DMS153 treated with DMSO at 0.1 percent for 48 hours (cell line): ENCODE data around the gene GAB1.

Experiments
- DNase-seq: peaks from one replicate; lab custom pipeline; 2025; ENCODE audit not compliant: unreplicated experiment; lab: John Stamatoyannopoulos, UW

Gene GAB1

DNA sequence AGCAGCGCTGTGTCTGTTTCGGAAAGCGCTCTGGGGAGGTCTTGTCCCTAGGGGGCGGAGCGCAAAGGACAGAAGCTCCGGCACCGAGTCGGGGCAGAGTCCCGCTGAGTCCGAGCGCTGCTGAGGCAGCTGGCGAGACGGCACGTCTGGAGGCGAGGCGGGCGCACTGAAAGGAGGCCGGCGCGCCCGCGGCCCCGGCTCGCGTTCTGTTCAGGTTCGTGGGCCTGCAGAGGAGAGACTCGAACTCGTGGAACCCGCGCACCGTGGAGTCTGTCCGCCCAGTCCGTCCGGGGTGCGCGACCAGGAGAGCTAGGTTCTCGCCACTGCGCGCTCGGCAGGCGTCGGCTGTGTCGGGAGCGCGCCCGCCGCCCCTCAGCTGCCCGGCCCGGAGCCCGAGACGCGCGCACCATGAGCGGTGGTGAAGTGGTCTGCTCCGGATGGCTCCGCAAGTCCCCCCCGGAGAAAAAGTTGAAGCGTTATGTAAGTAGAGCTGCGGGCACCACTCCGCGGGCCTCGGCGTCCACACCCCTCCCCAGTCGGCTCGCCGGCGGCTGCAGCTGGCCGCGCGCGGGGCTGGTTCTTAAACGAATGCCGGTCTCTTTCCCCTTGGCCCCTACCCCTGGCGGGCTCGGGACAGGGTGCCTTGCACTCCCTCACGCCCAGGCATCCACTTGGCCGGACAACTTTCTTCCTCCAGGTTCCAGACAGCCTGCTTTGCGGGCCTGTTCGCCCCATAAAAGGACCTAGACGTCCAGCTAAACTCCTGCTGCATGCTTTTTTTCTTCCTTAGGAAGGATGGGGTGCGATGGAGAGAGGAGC lies at the start of gene GAB1:
TSS of gene GAB1 (plus strand) at position 96 of the 819 bp plus-strand sequence. CDS start at position 409, 313 bp downstream.
- peak; percentile 37 for DNase-seq

DNA sequence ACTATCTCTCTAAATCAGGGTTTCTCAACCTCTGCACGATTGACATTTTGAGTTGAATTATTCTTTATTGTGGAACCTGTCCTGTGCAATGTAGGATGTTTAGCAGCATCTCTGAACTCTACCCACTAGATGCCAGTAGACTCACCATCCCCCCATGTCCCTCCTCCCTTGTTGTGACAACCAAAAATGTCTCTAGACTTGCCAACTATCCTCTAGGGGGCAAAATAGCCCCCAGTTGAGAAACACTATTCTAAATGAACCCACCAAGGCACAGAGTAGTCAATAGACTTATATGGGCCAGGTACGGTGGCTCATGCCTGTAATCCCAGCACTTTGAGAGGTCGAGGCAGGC lies 49.1 kb upstream of the GAB1 start:
- DNase-seq = no peak

DNA sequence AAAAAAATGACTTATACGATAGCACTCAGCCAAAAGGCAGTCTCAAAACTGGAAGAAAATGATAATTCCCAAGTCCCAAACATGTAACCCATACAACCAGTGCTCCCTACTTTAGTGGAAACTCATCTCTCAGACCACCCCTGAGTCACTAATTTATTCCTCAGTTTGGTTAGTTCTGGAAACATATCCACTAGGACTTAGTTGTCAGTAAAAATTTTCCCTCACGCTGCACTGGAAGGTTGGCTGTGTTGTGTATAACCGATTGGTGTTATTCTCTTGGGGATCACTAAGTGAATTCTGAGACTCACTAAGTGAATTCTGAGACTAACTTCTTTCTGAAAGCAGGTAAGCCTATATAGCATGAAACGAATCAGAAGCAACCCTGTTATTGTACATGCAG lies 48.5 kb upstream of the GAB1 start:
- DNase-seq = no peak

DNA sequence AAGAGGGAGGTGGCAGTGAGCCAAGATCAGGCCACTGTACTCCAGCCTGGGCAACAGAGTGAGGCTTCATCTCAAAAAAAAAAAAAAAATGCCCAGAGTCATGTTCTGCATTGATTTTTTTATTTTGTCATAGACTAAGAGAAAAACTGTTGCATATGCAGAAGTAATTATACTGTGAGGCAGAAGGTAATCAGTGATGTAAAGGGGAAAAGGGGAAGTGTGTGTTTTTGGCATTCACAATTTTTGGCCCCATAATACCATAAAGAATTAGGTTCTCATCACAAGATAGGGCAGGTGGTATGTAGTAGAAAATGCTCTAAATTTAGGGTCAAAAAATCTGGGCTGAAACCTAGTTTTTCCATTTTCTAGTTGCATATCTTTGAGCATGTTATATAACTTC lies 47.3 kb upstream of the GAB1 start:
- no peak for DNase-seq

DNA sequence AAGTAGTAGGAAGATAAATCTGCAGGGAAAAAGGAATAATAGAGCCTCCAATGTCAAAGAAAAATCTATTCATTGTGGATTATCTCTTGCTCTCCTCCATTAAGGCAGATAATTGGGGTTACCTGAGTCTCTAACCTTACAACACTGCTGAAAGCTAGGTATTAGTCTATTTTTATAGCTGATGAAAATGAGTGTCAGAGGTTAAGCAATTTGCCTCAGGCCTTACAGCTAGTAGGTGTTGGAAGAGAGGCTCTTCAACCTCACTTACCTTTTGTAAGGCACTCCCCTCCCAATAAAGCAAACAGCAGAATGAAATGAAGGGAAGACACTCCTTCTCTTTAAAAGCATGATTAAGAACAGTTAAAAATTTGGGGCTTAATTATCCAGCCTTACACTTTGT lies 45.4 kb upstream of the GAB1 start:
- DNase-seq = no peak

DNA sequence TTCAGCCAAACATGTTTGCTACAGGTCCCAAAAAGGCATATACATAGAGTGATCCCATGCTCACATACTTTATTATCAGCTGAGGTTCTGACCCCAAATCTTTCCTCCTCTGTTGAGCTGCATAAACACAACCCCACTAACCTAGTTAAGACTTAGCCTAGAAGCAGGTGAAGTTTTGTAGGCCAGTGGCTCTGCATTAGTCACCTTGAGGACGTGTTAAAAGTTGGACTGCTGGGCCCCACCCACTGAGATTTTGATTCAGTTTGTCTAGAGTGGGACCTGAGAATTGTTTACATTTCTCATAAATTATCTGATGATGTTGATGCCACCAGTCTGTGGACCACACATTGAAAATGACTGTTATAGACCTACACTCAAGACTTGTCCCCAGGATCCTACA lies 43.8 kb upstream of the GAB1 start:
- no peak for DNase-seq

DNA sequence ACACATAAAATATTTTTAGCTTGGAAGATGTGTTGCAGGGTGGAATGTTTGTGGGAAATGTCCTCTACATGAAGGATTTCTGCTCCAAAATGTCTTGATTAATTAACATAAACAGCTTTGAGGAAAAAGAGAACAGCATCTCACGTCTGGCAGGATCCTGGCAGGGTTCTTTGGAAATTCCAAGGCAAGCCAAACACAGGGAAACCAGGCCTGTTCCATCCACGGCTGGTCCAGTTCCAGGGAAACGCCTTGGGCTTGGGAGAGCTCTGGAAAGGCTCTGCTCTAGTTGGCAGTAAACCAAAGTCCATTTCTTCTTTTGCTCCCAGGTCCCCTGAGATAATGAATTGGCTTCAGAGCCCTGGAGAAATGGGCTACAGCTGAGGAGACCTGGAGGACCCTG lies 42.4 kb upstream of the GAB1 start:
- no peak for DNase-seq

DNA sequence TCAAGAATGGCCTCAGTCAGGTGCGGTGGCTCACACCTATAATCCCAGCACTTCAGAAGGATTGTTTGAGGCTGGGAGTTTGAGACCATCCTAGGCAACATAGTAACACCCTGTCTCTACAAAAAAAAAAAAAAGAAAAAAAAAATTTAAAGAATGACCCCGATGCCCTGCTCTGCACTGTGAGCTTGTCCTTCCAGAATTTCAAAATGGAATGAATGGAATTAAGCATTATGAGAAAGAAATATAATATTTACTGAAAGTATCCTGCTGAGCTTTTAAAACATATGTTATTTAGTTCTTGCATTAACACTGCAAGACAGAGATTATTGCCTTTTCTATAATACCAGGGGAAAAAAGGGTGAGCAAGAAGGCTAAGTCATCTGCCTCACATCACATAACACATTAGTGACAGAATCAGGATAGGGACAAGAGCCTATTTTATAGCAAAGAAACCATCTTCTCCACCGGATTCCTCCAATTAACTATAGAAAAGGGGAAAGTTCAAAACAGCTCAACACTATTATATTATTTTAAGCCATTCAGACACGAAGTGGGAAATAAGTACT lies 41.9 kb upstream of the GAB1 start:
- DNase-seq = no peak

DNA sequence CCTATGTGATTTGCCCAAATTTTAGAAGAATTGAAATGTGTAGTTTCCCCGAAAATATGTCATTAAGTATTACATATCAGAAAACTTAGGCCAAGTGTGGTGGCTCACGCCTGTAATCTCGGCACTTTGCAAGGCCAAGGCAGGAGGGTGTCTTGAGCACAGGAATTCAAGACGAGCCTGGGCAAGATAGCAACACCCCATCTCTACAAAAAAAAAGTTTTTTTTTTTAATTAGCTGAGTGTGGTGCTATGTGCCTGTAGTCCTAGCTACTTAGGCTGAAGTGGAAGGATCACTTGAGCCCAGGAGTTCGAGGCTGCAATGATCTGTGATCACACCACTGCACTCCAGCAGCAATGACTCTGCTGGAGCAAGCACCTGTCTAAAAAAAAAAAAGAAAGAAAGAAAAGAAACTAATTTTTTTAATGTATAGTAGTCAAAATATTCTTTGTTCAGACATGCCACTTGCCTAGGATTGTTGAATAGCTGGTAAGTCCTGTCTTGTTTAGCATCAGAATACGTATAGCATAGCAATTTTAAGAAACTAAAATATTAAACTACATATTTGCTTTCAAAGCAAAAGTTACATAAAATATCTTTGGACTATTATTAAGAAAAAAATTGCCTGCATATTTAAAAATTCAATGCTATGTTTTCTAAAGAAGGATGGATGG lies 40.1 kb upstream of the GAB1 start:
- DNase-seq = no peak

DNA sequence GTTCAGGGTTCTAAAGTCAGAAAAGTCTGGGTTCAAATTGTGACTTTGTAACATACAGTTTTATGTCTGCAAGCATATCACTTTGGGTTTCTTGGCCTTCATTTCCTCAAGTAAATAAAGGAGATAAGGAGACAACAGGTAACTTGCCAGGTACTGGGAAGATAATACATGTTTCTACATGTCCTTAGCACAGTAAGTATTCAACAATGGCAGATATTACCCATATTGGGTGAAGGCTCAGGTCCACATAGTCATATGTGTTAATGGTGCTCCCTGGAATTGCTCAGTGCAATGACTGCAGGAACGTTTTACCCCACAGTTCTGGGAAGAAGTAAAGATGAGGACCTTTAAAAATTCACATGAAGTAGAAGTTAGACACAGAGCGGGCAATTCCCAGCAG lies 35.8 kb upstream of the GAB1 start:
- DNase-seq = no peak

DNA sequence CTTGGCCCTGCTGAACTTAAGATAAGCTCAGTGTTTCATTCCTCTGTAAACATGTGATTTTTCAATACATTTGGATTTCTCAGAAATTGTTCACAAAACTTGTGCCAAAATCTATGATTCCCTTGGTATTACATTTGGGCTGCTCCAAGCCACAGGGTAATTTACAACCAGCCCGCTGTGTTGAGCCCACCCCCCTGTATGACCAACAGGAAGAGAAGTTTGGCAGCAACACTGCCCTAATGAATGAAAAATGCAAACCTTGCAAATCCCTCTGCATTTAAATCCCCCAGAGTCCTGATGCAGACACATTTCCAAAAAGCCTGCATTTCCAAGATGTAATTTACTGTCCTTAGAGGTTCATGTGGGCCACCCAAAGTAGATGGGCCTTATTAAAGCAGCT lies 34.1 kb upstream of the GAB1 start:
- DNase-seq = no peak

DNA sequence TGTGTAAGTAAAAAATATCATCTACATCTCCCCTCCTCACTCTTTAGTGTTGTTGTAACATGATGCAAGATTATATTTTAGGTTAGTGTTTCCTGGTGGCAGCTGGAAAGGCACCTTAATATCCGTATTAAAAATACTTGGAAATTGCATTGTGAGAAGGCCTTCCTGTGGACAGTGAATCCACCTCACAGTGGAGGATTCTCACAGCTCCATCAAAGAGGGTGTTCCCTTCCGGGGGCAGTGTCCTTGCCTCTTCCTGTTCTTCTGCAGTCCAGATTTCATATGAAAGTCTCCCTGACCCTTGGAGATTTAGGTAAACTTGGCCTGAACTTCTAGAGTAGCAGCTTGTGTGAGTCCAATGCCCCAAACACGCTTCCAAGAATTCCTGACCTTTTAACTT lies 29.9 kb upstream of the GAB1 start:
- no peak for DNase-seq

DNA sequence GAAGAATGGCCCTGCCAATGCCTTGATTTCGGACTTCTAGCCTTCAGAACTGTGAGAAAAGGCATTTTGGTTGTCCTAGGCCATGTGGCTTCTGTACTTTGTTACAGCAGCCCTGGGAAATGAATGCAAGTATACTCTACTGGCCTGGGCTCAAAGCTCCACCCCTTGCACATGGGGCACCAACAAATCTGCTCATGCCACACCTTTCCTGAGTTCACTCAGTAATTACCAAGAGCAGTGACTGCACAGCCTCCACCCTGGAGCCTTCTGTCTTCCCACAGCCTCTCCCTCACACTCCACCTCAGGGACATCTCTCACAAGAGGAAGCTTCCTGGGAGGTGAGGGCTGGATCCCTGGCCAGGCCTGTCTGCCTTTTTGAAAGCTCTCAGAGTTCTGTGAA lies 29.1 kb upstream of the GAB1 start:
- no peak for DNase-seq

DNA sequence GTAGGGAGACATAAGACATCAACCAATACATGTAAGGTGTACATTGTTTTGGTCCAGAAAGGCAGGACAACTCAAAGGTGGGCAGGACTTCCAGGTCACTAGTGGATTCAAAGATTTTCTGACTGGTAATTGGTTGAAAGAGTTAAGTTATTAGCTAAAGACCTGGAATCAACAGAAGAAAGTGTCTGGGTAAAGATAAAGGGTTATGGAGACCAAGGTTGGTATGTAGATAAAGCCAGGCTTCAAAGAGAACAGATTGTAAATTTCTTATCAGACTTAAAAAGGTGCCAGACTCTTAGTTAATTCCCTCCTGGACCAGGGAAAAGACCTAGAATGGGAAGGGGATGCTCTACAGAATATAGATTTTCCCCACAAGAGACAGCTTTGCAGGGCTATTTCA lies 28.3 kb upstream of the GAB1 start:
- no peak for DNase-seq

DNA sequence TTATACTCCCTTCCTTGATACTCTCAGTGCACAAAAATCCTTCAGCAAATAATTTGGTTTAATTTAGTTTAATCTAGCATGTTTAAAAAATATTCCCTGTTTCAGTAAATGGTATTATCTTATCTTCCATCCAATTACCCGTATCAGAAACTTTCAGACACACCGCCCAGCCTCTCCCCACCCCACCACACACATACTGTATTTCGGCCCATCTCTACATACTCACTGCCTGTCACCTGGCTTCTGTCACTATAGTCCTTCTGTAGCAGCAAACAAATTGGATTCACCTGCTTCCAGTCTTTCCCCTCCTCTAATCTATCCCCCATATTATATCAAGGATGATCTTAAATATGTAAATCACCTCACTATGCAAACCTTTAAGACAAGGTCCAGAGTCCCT lies 24.8 kb upstream of the GAB1 start:
- DNase-seq = no peak

DNA sequence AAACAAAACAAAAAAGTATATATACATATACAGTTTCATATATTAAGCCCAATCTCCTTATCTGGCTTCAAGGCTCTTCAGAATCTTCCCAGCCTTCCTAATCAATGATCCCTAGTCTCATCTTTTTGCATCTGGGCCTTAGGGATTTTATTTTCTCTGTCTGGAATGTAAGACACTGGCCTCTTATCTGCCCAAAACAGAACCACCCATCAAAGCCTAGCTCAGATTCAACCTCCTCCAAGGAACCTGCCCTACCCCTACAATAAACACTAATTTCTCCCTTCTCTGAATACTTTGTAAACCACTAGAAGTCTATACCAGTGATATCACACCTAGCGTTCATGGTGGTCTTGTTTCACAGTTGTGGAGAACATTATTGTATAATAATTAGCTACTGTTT lies 23.2 kb upstream of the GAB1 start:
- DNase-seq = no peak

DNA sequence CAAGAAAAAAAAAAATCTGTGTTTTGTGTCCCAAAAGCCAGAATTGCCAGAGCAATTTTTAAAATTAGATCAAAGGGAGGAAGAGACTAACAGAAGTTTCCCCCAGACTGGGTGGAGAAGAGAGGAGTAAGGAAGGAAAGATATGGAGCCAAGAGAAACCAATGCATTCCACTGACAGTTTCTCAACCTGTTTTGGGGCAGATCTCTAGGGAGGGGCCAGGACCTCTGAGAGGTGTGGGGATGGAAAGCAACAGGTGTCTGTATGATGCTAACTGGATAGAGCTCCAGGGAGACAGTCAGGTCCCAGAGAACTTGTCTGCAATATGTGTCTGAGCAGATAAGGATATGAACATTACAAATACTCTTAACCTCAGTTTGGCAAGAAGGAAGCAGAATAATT lies 22.7 kb upstream of the GAB1 start:
- DNase-seq = no peak

DNA sequence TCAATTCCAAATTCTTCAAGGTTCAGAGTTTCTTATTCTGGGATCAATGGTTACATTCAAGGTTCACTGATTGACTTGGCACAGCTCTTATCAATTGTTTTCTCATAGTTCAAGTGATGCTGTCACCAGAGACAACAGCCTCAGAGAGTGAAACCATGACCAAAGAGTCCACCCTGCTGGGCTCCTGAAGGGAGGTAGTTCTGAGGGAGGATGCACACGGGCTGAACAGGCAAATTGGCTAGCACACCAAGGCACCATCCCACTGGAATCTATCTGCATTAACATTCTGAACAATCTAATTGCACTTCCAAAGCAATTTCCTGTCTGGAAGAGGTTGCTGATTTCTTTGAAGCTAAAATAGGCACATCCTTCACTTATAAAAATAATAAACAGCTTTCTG lies 16.6 kb upstream of the GAB1 start:
- DNase-seq = no peak

DNA sequence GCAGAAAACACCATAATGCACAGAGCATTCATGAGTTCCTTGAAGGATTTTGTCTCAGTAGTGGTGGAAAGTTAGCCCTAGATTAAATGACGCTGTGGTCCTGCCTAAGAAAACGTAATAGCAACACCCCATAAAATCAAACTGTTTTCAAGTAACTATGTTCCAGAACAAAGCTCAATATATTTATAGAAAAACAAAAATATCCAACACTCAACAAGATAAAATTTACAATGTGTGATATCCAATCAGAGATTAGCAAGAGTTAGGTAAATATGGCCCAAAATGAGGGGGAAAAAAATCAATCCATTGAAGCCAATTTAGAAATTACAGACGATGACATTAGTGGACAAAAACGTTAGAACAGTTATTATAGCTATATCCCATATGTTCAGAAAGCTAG lies 9.9 kb upstream of the GAB1 start:
- DNase-seq = no peak

DNA sequence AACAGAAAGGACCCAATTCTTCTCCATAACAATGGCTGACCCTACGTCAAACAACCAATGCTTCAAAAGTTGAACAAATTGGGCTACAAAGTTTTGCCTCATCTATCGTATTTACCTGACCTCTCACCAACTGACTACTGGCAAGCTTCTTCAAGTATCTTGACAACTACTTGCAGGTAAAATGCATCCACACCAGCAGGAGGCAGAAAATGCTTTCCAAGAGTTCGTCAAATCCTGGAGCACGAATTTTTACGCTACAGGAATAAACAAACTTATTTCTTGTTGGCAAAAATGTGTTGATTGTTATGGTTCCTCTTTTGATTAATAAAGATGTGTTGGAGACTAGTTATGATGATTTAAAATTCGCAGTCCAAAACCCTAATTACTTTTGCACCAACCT lies 6.7 kb upstream of the GAB1 start:
- DNase-seq = no peak

DNA sequence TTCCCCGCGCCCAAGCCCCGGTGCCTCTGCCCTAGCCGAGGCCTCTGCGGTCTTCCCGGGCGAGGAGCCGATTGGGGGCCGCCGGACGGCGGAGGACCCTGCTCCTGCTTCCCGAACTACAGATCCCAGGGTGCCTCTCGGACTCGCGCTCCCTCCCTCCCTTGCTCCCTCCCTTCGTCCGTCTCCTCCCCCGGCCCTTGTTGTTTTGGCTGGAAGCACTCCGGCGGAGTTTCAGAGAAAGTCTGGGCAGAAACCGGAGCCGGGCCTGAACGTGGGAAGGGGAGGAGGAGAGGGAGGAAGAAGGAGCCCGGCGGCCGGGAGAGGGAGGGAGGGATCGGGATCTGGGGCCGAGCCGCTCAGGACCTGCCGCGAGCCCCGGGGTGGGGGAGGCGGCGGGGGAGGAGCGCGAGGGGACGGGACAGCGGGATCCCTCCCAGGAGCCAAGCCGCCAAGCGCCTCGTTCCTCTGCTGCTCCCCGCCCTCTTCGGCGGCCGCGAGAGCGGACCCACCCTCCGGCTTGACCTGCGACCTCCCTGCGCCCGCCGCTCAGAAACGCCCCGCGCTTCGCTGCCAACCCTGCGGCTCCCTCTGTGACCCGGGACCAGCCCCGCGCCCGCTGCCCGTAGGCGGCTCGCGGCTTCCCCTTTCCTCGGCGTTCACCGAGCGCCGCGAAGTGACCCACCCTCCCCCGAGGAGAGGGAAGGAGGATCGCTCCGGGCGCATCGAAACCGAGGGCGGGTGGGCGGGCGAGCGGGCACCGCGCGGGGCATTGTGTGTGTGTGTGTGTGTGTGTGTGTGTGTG lies 496 bp upstream of the GAB1 start:
- peak; percentile 71 for DNase-seq
